Activated naive CD8-positive, alpha-beta T cell treated with anti-CD3 and anti-CD28 coated beads for 36 hours (primary cell): ENCODE results near the gene IL17RD. TPM values are rescaled to one million over a fixed set of nuclear protein-coding genes. Genes with fewer than 3 reads are reported as not detected.

Experiments used
- DNase-seq: peaks from one replicate; pipeline ENCODE4 v3.0.0; 2021
- H3K27ac Mint-ChIP-seq: one replicate; pipeline ENCODE4 v1.8.0; 2022; ENCODE audit warnings: mild to moderate bottlenecking, moderate library complexity, mixed read lengths
- H3K27me3 Mint-ChIP-seq: one replicate; pipeline ENCODE4 v1.8.0; 2022; ENCODE audit warnings: mild to moderate bottlenecking, mixed read lengths
- H3K36me3 Mint-ChIP-seq: one replicate; pipeline ENCODE4 v1.8.0; 2021; ENCODE audit warnings: mild to moderate bottlenecking, mixed read lengths
- H3K4me1 Mint-ChIP-seq: one replicate; pipeline ENCODE4 v1.8.0; 2021; ENCODE audit warnings: mixed read lengths
- H3K4me3 Mint-ChIP-seq: one replicate; pipeline ENCODE4 v1.8.0; 2022; ENCODE audit warnings: mild to moderate bottlenecking, moderate library complexity, mixed read lengths
- H3K9me3 Mint-ChIP-seq: one replicate; pipeline ENCODE4 v1.8.0; 2022; ENCODE audit warnings: mixed read lengths
- total RNA-seq, 2 experiments: library from RNA; stranded (reverse); gene quantifications; one replicate each; pipeline ENCODE4 v1.2.3, GENCODE V29; 2021

Gene IL17RD
- under 1 TPM in 1 of 2 experiments, not detected in 1; 0.04 TPM for total RNA-seq

GRCh38 chr3:57164657-57165573, at the start of gene IL17RD:
TSS of gene IL17RD (minus strand) at chr3:57165353. CDS start at chr3:57165286, 67 bp downstream.
- no peak within 1 kb of the TSS for H3K27ac Mint-ChIP-seq
- peaks cover 85% of the 10 kb centered on the region for H3K27me3 Mint-ChIP-seq
- H3K9me3 Mint-ChIP-seq, result no peaks in the 10 kb centered on the region
- peaks cover 8% of the 10 kb centered on the region for H3K4me1 Mint-ChIP-seq
- peak; percentile 71 for DNase-seq
- no peaks in the 10 kb centered on the region for H3K36me3 Mint-ChIP-seq
- peak within 1 kb of the TSS; percentile 64 for H3K4me3 Mint-ChIP-seq

- Mint-ChIP-seq H3K4me3 (no peak overlapping the region), H3K27ac (no peak overlapping the region), H3K36me3 (no peaks in the 10 kb centered on the region), H3K9me3 (no peaks in the 10 kb centered on the region), H3K27me3 (no peaks in the 10 kb centered on the region), H3K4me1 (no peaks in the 10 kb centered on the region)
- no peak for DNase-seq
These were observed 41.3 kb upstream of the IL17RD start for GRCh38 chr3:57206423-57206822.

DNA sequence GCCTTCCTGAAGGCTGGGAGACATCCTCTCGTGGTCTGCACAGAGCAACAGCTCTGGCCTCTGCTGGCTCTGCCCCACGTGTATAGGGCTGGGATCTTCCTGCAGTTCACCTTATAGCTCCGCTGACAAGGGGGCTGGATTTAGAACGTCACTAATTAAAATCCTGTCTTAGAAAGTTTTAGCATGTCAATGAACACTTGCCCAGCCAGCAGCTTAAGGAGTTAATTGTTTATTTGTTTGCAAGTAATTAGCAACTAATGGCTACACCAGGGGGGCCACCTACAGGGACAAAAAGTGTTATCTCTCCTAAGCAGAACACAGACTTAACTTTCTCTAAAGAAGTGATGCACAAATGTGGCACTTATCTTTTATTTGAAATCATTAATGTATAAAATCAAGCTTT, 34.7 kb upstream of the IL17RD start, which contains the start of gene HESX1:
HESX1 (minus strand) TSS at position 84 of the 403 bp plus-strand sequence; CDS start at position 24, 60 bp downstream.
- Mint-ChIP-seq H3K4me3 (no peak within 1 kb of the TSS), H3K27ac (no peak within 1 kb of the TSS), H3K36me3 (no peaks in the 10 kb centered on the region), H3K4me1 (no peaks in the 10 kb centered on the region), H3K9me3 (no peaks in the 10 kb centered on the region), H3K27me3 (peaks cover 12% of the 10 kb centered on the region)
- DNase-seq, result no peak

GRCh38 chr3:57194641-57195040, 29.5 kb upstream of the IL17RD start:
- H3K36me3 Mint-ChIP-seq, result no peaks in the 10 kb centered on the region
- H3K27ac Mint-ChIP-seq, result no peak overlapping the region
- H3K9me3 Mint-ChIP-seq, result no peaks in the 10 kb centered on the region

DNA sequence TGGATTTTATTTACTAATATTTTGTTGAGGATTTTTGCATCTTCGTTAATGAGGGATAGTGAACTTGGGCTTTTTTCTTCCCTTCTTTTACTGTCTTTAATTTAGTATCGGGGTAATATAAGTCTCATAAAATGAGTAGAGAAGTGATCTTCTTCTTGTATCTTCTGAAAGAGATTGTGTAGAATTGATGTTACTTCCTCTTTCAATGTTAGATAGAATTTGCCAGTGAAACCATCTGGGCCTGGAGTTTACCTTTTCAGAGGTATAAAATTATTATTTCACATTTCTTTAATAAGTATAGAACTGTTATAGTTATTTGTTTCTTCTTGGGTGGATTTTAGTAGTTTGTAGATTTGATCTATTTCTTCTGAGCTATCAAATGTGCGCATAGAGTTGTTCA, 26.9 kb upstream of the IL17RD start:
- H3K4me3 Mint-ChIP-seq, result no peak overlapping the region
- peaks cover 24% of the 10 kb centered on the region for H3K27me3 Mint-ChIP-seq
- H3K9me3 Mint-ChIP-seq, result no peaks in the 10 kb centered on the region
- H3K27ac Mint-ChIP-seq, result no peak overlapping the region
- no peaks in the 10 kb centered on the region for H3K4me1 Mint-ChIP-seq
- no peak for DNase-seq
- H3K36me3 Mint-ChIP-seq, result no peaks in the 10 kb centered on the region

More at GRCh38 chr3:57194641-57195040, 29.5 kb upstream of the IL17RD start:
- Mint-ChIP-seq H3K4me3 (no peak overlapping the region), H3K27me3 (peaks cover 32% of the 10 kb centered on the region), H3K4me1 (no peaks in the 10 kb centered on the region)
- DNase-seq, result no peak

DNA sequence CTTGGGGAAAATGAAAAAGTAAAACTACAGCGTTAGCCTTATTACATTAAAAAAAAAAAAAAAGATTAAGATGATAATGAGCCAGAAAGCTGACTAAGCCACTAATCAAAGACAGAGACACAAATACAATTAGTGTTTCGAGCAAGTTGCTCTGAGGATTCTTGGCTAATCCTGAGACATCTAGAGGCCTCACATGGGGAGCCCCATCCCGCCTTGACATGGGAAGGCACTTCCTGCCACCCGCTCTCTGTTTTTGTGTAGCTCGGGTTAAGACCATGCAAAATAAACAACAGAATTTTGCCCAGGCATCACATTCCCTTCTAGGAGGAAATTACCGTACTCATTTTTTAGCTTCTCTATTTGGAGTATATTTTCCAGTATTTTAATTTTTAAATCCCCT, 19.4 kb upstream of the IL17RD start:
- no peak overlapping the region for H3K4me3 Mint-ChIP-seq
- no peaks in the 10 kb centered on the region for H3K36me3 Mint-ChIP-seq
- no peak overlapping the region for H3K27ac Mint-ChIP-seq

DNA sequence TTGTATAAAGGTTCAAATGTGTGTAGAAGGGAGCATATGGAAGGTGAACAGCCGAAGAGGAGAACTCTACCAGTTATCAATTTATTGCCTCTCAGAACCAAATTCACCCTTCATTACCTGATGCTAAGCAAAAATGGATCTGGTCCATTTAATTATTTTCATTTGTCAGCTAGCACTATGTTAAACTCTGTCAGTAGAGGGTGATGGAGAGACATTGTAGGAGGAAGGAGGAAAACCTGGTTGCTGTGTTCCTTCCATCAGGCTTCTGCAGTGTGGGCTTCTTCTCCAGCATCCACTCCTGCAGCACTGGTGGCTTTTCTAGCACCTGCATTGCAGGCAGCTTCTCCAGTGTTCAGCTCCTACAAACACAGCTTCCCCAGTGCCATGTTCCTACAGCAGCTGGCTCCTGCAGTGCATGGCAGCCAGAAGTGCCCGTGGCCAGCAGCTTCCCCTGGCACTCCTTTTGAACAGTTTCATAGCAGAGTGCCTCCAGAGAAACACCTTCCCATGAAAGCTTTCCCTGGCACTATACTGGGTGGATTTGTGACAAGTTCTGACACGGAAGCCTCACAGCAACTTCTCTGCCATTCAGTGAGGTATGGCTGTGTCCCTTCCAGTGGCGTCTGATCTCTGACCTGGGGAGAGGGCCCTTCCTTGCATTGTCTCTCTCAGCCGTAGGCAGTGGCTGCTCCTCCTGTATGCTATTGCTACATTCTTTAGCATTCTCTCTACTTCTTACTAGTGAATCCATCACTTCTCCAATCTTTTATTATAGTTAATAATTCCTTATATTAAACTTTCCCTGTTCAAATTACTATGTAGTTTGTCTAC, 14.6 kb upstream of the IL17RD start:
- Mint-ChIP-seq H3K36me3 (no peaks in the 10 kb centered on the region), H3K4me1 (no peaks in the 10 kb centered on the region), H3K4me3 (no peak overlapping the region), H3K27me3 (peaks cover 17% of the 10 kb centered on the region), H3K9me3 (no peaks in the 10 kb centered on the region), H3K27ac (no peak overlapping the region)
- DNase-seq, result no peak

More for the DNA sequence above, 19.4 kb upstream of the IL17RD start:
- peaks cover 3% of the 10 kb centered on the region for H3K27me3 Mint-ChIP-seq
- no peaks in the 10 kb centered on the region for H3K9me3 Mint-ChIP-seq
- no peak for DNase-seq
- no peaks in the 10 kb centered on the region for H3K4me1 Mint-ChIP-seq

GRCh38 chr3:57176045-57176444, 10.9 kb upstream of the IL17RD start:
- Mint-ChIP-seq H3K27me3 (peaks cover 27% of the 10 kb centered on the region), H3K4me3 (no peak overlapping the region), H3K9me3 (no peaks in the 10 kb centered on the region), H3K27ac (no peak overlapping the region), H3K4me1 (no peaks in the 10 kb centered on the region), H3K36me3 (no peaks in the 10 kb centered on the region)
- DNase-seq, result no peak

DNA sequence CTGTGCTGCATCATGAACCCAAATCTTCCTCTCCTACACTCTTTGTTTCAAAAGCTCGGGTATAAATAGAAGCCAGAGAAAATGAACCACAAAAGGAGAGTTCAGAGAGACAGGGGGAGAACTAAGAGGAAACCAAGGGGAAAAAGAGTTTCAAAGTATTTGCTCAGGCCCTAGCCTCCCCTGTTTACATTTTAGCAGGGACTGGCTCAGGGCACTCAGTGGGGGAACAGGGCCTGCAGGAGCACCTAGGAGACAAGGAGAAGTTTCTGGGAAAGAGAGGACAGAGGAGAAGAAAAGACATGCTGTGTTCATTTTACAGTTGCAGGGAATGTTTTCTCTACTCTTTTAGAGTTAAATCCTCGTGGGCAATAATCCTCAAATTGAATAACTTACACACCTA, 8.5 kb upstream of the IL17RD start:
- Mint-ChIP-seq H3K27ac (no peak overlapping the region), H3K36me3 (no peaks in the 10 kb centered on the region), H3K4me1 (peaks cover 4% of the 10 kb centered on the region), H3K9me3 (no peaks in the 10 kb centered on the region), H3K4me3 (no peak overlapping the region), H3K27me3 (peaks cover 48% of the 10 kb centered on the region)
- DNase-seq, result no peak

DNA sequence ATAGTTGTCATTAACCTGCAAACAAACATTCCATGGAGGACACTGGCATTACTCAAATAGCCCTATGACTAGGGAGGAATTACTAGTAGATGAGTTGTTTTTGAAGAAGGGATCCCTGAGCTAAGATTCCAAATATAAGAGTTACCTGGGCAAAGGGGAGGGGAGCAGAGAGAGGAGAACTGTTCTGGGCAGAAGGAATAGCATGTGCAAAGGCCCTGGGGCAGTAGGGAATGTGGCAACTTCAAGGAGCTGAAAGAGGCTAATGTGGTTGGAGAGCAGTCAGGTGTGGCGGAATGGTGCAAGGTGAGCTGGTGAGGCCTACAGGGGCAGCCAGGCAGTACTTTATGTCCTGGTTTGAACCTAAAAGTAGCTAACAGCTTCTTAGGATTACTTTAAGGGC, 5.8 kb upstream of the IL17RD start:
- Mint-ChIP-seq H3K4me1 (peaks cover 4% of the 10 kb centered on the region), H3K9me3 (no peaks in the 10 kb centered on the region), H3K4me3 (no peak overlapping the region), H3K27ac (no peak overlapping the region), H3K27me3 (peaks cover 62% of the 10 kb centered on the region), H3K36me3 (no peaks in the 10 kb centered on the region)
- no peak for DNase-seq

DNA sequence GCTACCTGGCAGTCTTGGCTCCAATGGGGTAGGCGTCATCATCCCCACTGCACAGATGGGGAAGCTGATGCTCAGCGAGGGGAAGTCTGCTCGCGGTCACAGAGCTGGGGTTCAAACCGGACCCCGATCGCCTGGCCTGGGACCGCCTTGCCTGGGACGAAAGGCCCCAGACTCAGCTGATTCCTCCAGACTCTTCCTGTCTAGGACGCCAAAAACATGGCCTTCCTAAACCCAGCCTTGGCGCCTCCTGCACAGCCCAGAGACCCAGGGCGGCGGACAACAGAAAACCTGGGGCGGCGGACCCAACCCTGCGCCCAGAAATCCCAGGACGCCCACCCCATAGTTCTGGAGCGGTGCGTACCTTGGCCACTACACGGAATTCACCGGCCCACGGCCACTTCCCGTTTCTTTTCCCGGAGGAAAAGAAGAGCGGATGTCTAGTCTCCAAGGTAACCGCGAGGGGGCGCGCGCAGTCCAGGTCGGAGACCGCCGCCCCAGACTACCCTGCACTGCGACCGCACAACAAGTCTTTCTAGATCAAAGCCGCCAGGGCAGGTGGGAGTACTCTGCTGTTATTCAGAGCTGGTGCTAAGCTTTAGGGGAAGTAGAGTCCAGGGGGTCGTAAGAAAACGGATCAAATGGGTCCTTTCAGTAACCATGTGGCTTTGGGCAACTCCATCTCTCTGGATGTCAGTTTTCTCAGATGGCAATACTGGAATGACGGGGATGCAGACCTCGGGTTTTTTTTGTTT, 4.9 kb upstream of the IL17RD start:
- peak; percentile 73 for DNase-seq
- Mint-ChIP-seq H3K9me3 (no peaks in the 10 kb centered on the region), H3K27me3 (peaks cover 67% of the 10 kb centered on the region), H3K4me3 (peak overlapping the region; percentile 67), H3K36me3 (no peaks in the 10 kb centered on the region), H3K27ac (no peak overlapping the region), H3K4me1 (peaks cover 6% of the 10 kb centered on the region)

DNA sequence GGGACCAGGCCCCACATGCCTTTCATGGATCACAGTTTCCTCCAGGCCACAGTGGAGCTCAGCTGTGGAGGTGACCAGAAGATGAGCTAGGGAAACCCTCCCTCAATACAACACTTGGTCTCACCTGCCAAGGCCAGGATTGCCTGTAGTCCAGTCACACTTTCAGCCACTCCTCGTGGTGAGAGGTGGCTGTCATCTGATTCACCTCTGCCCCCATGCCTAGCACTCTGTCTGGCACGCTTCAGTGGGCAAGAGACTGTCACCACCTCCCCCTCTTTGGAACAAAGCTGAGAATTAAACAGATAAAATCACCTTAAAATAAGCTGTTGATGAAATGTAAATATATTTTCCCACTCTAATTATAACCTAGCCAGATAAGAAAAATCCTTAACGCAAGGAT, 4.0 kb upstream of the IL17RD start:
- Mint-ChIP-seq H3K4me1 (peaks cover 10% of the 10 kb centered on the region), H3K9me3 (no peaks in the 10 kb centered on the region), H3K27ac (no peak overlapping the region), H3K36me3 (no peaks in the 10 kb centered on the region), H3K27me3 (peaks cover 65% of the 10 kb centered on the region), H3K4me3 (no peak overlapping the region)
- DNase-seq, result no peak

GRCh38 chr3:57168151-57168550, 3.0 kb upstream of the IL17RD start:
- H3K4me1 Mint-ChIP-seq, result peaks cover 12% of the 10 kb centered on the region
- no peaks in the 10 kb centered on the region for H3K9me3 Mint-ChIP-seq
- H3K27ac Mint-ChIP-seq, result no peak overlapping the region
- DNase-seq, result no peak
- H3K27me3 Mint-ChIP-seq, result peaks cover 72% of the 10 kb centered on the region
- no peak overlapping the region for H3K4me3 Mint-ChIP-seq
- no peaks in the 10 kb centered on the region for H3K36me3 Mint-ChIP-seq

DNA sequence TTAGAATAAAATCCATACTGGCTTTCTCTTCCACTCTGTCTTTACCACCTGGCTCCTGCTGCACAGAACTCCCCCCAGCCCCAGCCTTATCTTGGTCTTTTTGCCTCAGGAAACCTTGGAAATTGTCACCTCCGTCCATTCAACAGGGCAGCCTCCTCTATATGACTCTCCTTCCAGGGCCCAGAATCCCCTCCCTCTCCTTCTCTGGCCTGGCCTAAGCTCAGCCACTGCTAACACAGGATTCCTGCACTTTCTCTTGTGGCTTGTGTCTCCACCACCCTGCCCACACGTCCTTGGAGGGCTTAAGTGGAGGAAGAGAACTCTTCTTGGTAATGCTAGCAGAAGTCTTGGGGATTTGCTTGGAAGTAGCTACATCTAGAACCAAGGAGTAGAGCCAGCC, 1.5 kb upstream of the IL17RD start:
- H3K27me3 Mint-ChIP-seq, result peaks cover 82% of the 10 kb centered on the region
- DNase-seq, result no peak
- H3K4me1 Mint-ChIP-seq, result peaks cover 12% of the 10 kb centered on the region
- no peak overlapping the region for H3K4me3 Mint-ChIP-seq
- H3K9me3 Mint-ChIP-seq, result no peaks in the 10 kb centered on the region
- no peaks in the 10 kb centered on the region for H3K36me3 Mint-ChIP-seq
- H3K27ac Mint-ChIP-seq, result no peak overlapping the region

GRCh38 chr3:57165641-57166040, 488 bp upstream of the IL17RD start:
- Mint-ChIP-seq H3K27me3 (peaks cover 85% of the 10 kb centered on the region), H3K36me3 (no peaks in the 10 kb centered on the region), H3K4me1 (peaks cover 12% of the 10 kb centered on the region), H3K27ac (no peak overlapping the region), H3K9me3 (no peaks in the 10 kb centered on the region), H3K4me3 (peak overlapping the region; percentile 19)
- no peak for DNase-seq
